ENCODE measurements around the gene UTF1. TPM values are rescaled to one million over a fixed set of nuclear protein-coding genes. Genes with fewer than 3 reads are reported as not detected.

The UTF1 gene
- total and polyA plus RNA-seq, 9 of the 15 experiments (the other 6 are each of a cell fraction or from before 2014, with no cell fraction given) = 0.35 to 0.46 TPM; not detected in 7

MicroRNAs within 50 kb of the gene (microRNA counts, 767-probe panel; counts per million panel counts)
- not detected for microRNA hsa-miR-202-3p

Small RNA genes within 50 kb of the gene (microRNA-seq; reads per million reads assigned to microRNA genes)
- gene MIR202 (ENCODE audit: borderline microRNAs expressed) = 3.1 reads per million, percentile 36 among the genes with 10 or more reads in this experiment

Other genes starting within 250 kb of the UTF1 start
Only the 7 nearest of the 14 such genes appear.
- under 0.01 TPM in 1 of 2 replicates, not detected in the other for gene KNDC1, start 70.0 kb upstream of the UTF1 start, total RNA-seq (2014; rRNA removed)
- gene KNDC1, start 70.0 kb upstream of the UTF1 start, total RNA-seq (2014; rRNA removed; fragmentation: Illumina TruSeq; extraction: Trizol) = not detected in 2 replicates
- not detected in 2 replicates for gene KNDC1, start 70.0 kb upstream of the UTF1 start, total RNA-seq (2015; rRNA removed; fragmentation: Illumina TruSeq; extraction: Trizol)
- gene KNDC1, start 70.0 kb upstream of the UTF1 start, total RNA-seq (2021) = 0.11 TPM in 1 of 2 replicates, not detected in the other
- 0.20 and 0.26 TPM in 2 replicates for gene KNDC1, start 70.0 kb upstream of the UTF1 start, polyA plus RNA-seq (2011; rRNA removed)
- gene KNDC1, start 70.0 kb upstream of the UTF1 start, polyA plus RNA-seq (2014; fragmentation: Illumina TruSeq; extraction: Trizol) = not detected in 2 replicates
- gene KNDC1, start 70.0 kb upstream of the UTF1 start, polyA plus RNA-seq (2014; fragmentation: Nextera tagmentation; extraction: Ambion mirVana) = not detected
- 0.07 TPM in 1 of 2 replicates, not detected in the other for gene KNDC1, start 70.0 kb upstream of the UTF1 start, polyA plus RNA-seq (2014; rRNA removed)
- 0.45 and 0.49 TPM in 2 replicates for gene VENTX, start 7.6 kb downstream of the UTF1 start, total RNA-seq (2014; rRNA removed)
- gene VENTX, start 7.6 kb downstream of the UTF1 start, total RNA-seq (2014; rRNA removed; fragmentation: Illumina TruSeq; extraction: Trizol) = 0.16 and 0.18 TPM in 2 replicates
- gene VENTX, start 7.6 kb downstream of the UTF1 start, total RNA-seq (2015; rRNA removed; fragmentation: Illumina TruSeq; extraction: Trizol) = 0.07 and 0.23 TPM in 2 replicates
- gene VENTX, start 7.6 kb downstream of the UTF1 start, total RNA-seq (2021) = 0.55 and 0.69 TPM in 2 replicates
- 0.03 and 0.21 TPM in 2 replicates for gene VENTX, start 7.6 kb downstream of the UTF1 start, polyA plus RNA-seq (2011; rRNA removed)
- gene VENTX, start 7.6 kb downstream of the UTF1 start, polyA plus RNA-seq (2014; fragmentation: Illumina TruSeq; extraction: Trizol) = 0.19 and 0.29 TPM in 2 replicates
- under 1 TPM in 1 of 2 experiments, not detected in 1; 0.07 TPM for gene VENTX, start 7.6 kb downstream of the UTF1 start, polyA plus RNA-seq (2014; fragmentation: Nextera tagmentation; extraction: Ambion mirVana)
- gene VENTX, start 7.6 kb downstream of the UTF1 start, polyA plus RNA-seq (2014; rRNA removed) = 0.36 and 0.70 TPM in 2 replicates
- 2.9 and 3.3 TPM in 2 replicates for gene ADAM8, start 46.7 kb downstream of the UTF1 start, total RNA-seq (2014; rRNA removed)
- gene ADAM8, start 46.7 kb downstream of the UTF1 start, total RNA-seq (2014; rRNA removed; fragmentation: Illumina TruSeq; extraction: Trizol) = 0.19 and 0.25 TPM in 2 replicates
- 1.0 TPM in 2 replicates for gene ADAM8, start 46.7 kb downstream of the UTF1 start, total RNA-seq (2015; rRNA removed; fragmentation: Illumina TruSeq; extraction: Trizol)
- gene ADAM8, start 46.7 kb downstream of the UTF1 start, total RNA-seq (2021) = 6.1 and 7.0 TPM in 2 replicates
- 1.5 and 5.8 TPM in 2 replicates for gene ADAM8, start 46.7 kb downstream of the UTF1 start, polyA plus RNA-seq (2011; rRNA removed)
- gene ADAM8, start 46.7 kb downstream of the UTF1 start, polyA plus RNA-seq (2014; fragmentation: Illumina TruSeq; extraction: Trizol) = 1.1 and 3.4 TPM in 2 replicates
- gene ADAM8, start 46.7 kb downstream of the UTF1 start, polyA plus RNA-seq (2014; fragmentation: Nextera tagmentation; extraction: Ambion mirVana) = under 1 TPM; 0.07 to 0.14 TPM
- 5.0 and 7.2 TPM in 2 replicates for gene ADAM8, start 46.7 kb downstream of the UTF1 start, polyA plus RNA-seq (2014; rRNA removed)
- gene TUBGCP2, start 78.7 kb downstream of the UTF1 start, total RNA-seq (2014; rRNA removed) = 35.1 and 44.2 TPM in 2 replicates
- gene TUBGCP2, start 78.7 kb downstream of the UTF1 start, total RNA-seq (2014; rRNA removed; fragmentation: Illumina TruSeq; extraction: Trizol) = 21.0 and 22.1 TPM in 2 replicates
- gene TUBGCP2, start 78.7 kb downstream of the UTF1 start, total RNA-seq (2015; rRNA removed; fragmentation: Illumina TruSeq; extraction: Trizol) = 23.3 and 27.0 TPM in 2 replicates
- 56.6 and 56.7 TPM in 2 replicates for gene TUBGCP2, start 78.7 kb downstream of the UTF1 start, total RNA-seq (2021)
- gene TUBGCP2, start 78.7 kb downstream of the UTF1 start, polyA plus RNA-seq (2011; rRNA removed) = 39.3 and 45.1 TPM in 2 replicates
- 28.4 and 35.5 TPM in 2 replicates for gene TUBGCP2, start 78.7 kb downstream of the UTF1 start, polyA plus RNA-seq (2014; fragmentation: Illumina TruSeq; extraction: Trizol)
- gene TUBGCP2, start 78.7 kb downstream of the UTF1 start, polyA plus RNA-seq (2014; fragmentation: Nextera tagmentation; extraction: Ambion mirVana) = 1 to 10 TPM; 4.3 to 4.4 TPM
- 32.0 and 33.0 TPM in 2 replicates for gene TUBGCP2, start 78.7 kb downstream of the UTF1 start, polyA plus RNA-seq (2014; rRNA removed)
- gene ZNF511, start 78.7 kb downstream of the UTF1 start, total RNA-seq (2014; rRNA removed) = 36.3 and 44.4 TPM in 2 replicates
- 19.2 and 24.5 TPM in 2 replicates for gene ZNF511, start 78.7 kb downstream of the UTF1 start, total RNA-seq (2014; rRNA removed; fragmentation: Illumina TruSeq; extraction: Trizol)
- 46.6 and 48.8 TPM in 2 replicates for gene ZNF511, start 78.7 kb downstream of the UTF1 start, total RNA-seq (2015; rRNA removed; fragmentation: Illumina TruSeq; extraction: Trizol)
- gene ZNF511, start 78.7 kb downstream of the UTF1 start, total RNA-seq (2021) = 69.3 and 72.9 TPM in 2 replicates
- 37.3 and 40.1 TPM in 2 replicates for gene ZNF511, start 78.7 kb downstream of the UTF1 start, polyA plus RNA-seq (2011; rRNA removed)
- gene ZNF511, start 78.7 kb downstream of the UTF1 start, polyA plus RNA-seq (2014; fragmentation: Illumina TruSeq; extraction: Trizol) = 47.2 and 51.8 TPM in 2 replicates
- 1 to 10 TPM in 1 of 2 experiments, under 1 TPM in 1; 0.61 to 3.7 TPM for gene ZNF511, start 78.7 kb downstream of the UTF1 start, polyA plus RNA-seq (2014; fragmentation: Nextera tagmentation; extraction: Ambion mirVana)
- gene ZNF511, start 78.7 kb downstream of the UTF1 start, polyA plus RNA-seq (2014; rRNA removed) = 57.4 TPM in 2 replicates
- gene CALY, start 106.7 kb downstream of the UTF1 start, total RNA-seq (2014; rRNA removed) = 0.04 TPM in 1 of 2 replicates, not detected in the other
- not detected in 2 replicates for gene CALY, start 106.7 kb downstream of the UTF1 start, total RNA-seq (2014; rRNA removed; fragmentation: Illumina TruSeq; extraction: Trizol)
- not detected in 2 replicates for gene CALY, start 106.7 kb downstream of the UTF1 start, total RNA-seq (2015; rRNA removed; fragmentation: Illumina TruSeq; extraction: Trizol)
- not detected in 2 replicates for gene CALY, start 106.7 kb downstream of the UTF1 start, total RNA-seq (2021)
- not detected in 2 replicates for gene CALY, start 106.7 kb downstream of the UTF1 start, polyA plus RNA-seq (2011; rRNA removed)
- not detected in 2 replicates for gene CALY, start 106.7 kb downstream of the UTF1 start, polyA plus RNA-seq (2014; fragmentation: Illumina TruSeq; extraction: Trizol)
- not detected for gene CALY, start 106.7 kb downstream of the UTF1 start, polyA plus RNA-seq (2014; fragmentation: Nextera tagmentation; extraction: Ambion mirVana)
- not detected in 2 replicates for gene CALY, start 106.7 kb downstream of the UTF1 start, polyA plus RNA-seq (2014; rRNA removed)
- not detected in 2 replicates for gene PRAP1, start 117.2 kb downstream of the UTF1 start, total RNA-seq (2014; rRNA removed)
- gene PRAP1, start 117.2 kb downstream of the UTF1 start, total RNA-seq (2014; rRNA removed; fragmentation: Illumina TruSeq; extraction: Trizol) = not detected in 2 replicates
- gene PRAP1, start 117.2 kb downstream of the UTF1 start, total RNA-seq (2015; rRNA removed; fragmentation: Illumina TruSeq; extraction: Trizol) = not detected in 2 replicates
- gene PRAP1, start 117.2 kb downstream of the UTF1 start, total RNA-seq (2021) = not detected in 2 replicates
- not detected in 2 replicates for gene PRAP1, start 117.2 kb downstream of the UTF1 start, polyA plus RNA-seq (2011; rRNA removed)
- not detected in 2 replicates for gene PRAP1, start 117.2 kb downstream of the UTF1 start, polyA plus RNA-seq (2014; fragmentation: Illumina TruSeq; extraction: Trizol)
- not detected for gene PRAP1, start 117.2 kb downstream of the UTF1 start, polyA plus RNA-seq (2014; fragmentation: Nextera tagmentation; extraction: Ambion mirVana)
- 0.16 TPM in 1 of 2 replicates, not detected in the other for gene PRAP1, start 117.2 kb downstream of the UTF1 start, polyA plus RNA-seq (2014; rRNA removed)

Measured in K562 (cell line).